Activated CD4-positive, alpha-beta T cell treated with anti-CD3 and anti-CD28 coated beads, Interleukin-2, Interleukin-4, amounts not matched to agents 100 ng/mL and 50 ng/mL, durations not matched to agents 16 hours and 8 hours (primary cell): Measurements from ENCODE around the gene SCP2D1.
A peak's percentile ranks its signal among the peaks of the same experiment; 100 is the strongest.
"Not testable (repeated sequence)": the region's sequence is repeated elsewhere in the genome, so short reads cannot be mapped to it uniquely, and the experiment has no call there.

Experiments used
- DNase-seq: peaks from one replicate; pipeline ENCODE4 v3.0.0-alpha.2; 2020; ENCODE audit warnings: low spot score

Gene SCP2D1

GRCh38 chr20:18813483-18813882, at the start of gene SCP2D1:
SCP2D1 (plus strand) TSS chr20:18813783; CDS start chr20:18813816, 33 bp downstream.
- DNase-seq = no peak

GRCh38 chr20:18767676-18768075, 45.9 kb upstream of the SCP2D1 start:
- no peak for DNase-seq

GRCh38 chr20:18773566-18773965, 40.0 kb upstream of the SCP2D1 start:
- DNase-seq = no peak

- no peak for DNase-seq
These were observed 39.4 kb upstream of the SCP2D1 start for GRCh38 chr20:18774207-18774606.

GRCh38 chr20:18775633-18776032, 38.0 kb upstream of the SCP2D1 start:
- DNase-seq = no peak

GRCh38 chr20:18778690-18779392, 34.7 kb upstream of the SCP2D1 start:
- DNase-seq = no peak

GRCh38 chr20:18780385-18781130, 33.0 kb upstream of the SCP2D1 start:
- DNase-seq = no peak

- no peak for DNase-seq
These were observed 32.1 kb upstream of the SCP2D1 start for GRCh38 chr20:18781509-18781908.

- no peak for DNase-seq
These were observed 30.1 kb upstream of the SCP2D1 start for GRCh38 chr20:18783385-18783959.

- DNase-seq = not testable (repeated sequence)
These were observed 26.5 kb upstream of the SCP2D1 start for GRCh38 chr20:18787046-18787445.

- no peak for DNase-seq
These were observed 25.6 kb upstream of the SCP2D1 start for GRCh38 chr20:18788021-18788420.

GRCh38 chr20:18790787-18791186, 22.8 kb upstream of the SCP2D1 start:
- DNase-seq = no peak

- DNase-seq = peak; percentile 89
These were observed 19.8 kb upstream of the SCP2D1 start for GRCh38 chr20:18793625-18794427.

GRCh38 chr20:18794428-18794787, 19.2 kb upstream of the SCP2D1 start:
- no peak for DNase-seq

GRCh38 chr20:18795366-18795765, 18.2 kb upstream of the SCP2D1 start:
- no peak for DNase-seq

- peak; percentile 16 for DNase-seq
These were observed 17.2 kb upstream of the SCP2D1 start for GRCh38 chr20:18796282-18796833.

- DNase-seq = no peak
These were observed 12.1 kb upstream of the SCP2D1 start for GRCh38 chr20:18801516-18801915.

GRCh38 chr20:18802012-18802634, 11.5 kb upstream of the SCP2D1 start:
- DNase-seq = no peak

GRCh38 chr20:18805881-18806280, 7.7 kb upstream of the SCP2D1 start:
- no peak for DNase-seq

- no peak for DNase-seq
These were observed 4.9 kb upstream of the SCP2D1 start for GRCh38 chr20:18808712-18809111.

GRCh38 chr20:18811186-18811585, 2.4 kb upstream of the SCP2D1 start:
- DNase-seq = no peak

- DNase-seq = no peak
These were observed 1.7 kb upstream of the SCP2D1 start for GRCh38 chr20:18811904-18812303.
